Tibial nerve (tissue), 4 donors: ENCODE measurements around the gene CDV3. TPM values are rescaled to one million over a fixed set of nuclear protein-coding genes. Genes with fewer than 3 reads are reported as not detected.
A peak's percentile ranks its signal among the peaks of the same experiment; 100 is the strongest.

Experiments
- DNase-seq, 2 donors: peaks; one replicate each; pipeline ENCODE4 v3.0.0-alpha.2; 2019; ENCODE audit warnings: low spot score in 2 of 2
- H3K27ac ChIP-seq, 4 donors: fragments of 200-600 bp; sonication (generic) in 3 of 4; one replicate each; pipeline ENCODE4 v1.5.1; 2017 to 2019; ENCODE audit warnings: mild to moderate bottlenecking in 1 of 4
- H3K27me3 ChIP-seq, 2 donors: fragments of 200-600 bp; sonication (generic) in 1 of 2; one replicate each; pipeline versions ENCODE4 v1.5.1 to v1.6.0; 2017 to 2019
- H3K36me3 ChIP-seq, 3 donors: fragments of 200-600 bp; sonication (generic); one replicate each; pipeline ENCODE4 v1.5.1; 2018 to 2019
- H3K4me1 ChIP-seq, 4 donors: fragments of 200-600 bp; sonication (generic) in 3 of 4; one replicate each; pipeline ENCODE4 v1.5.1; 2017 to 2019
- H3K4me3 ChIP-seq, 4 donors: fragments of 200-600 bp; sonication (generic) in 3 of 4; one replicate each; pipeline ENCODE4 v1.5.1; 2017 to 2019; ENCODE audit warnings: mild to moderate bottlenecking in 1 of 4, moderate library complexity in 1 of 4
- H3K9me3 ChIP-seq, 4 donors: fragments of 200-600 bp; sonication (generic) in 3 of 4; one replicate each; pipeline ENCODE4 v1.5.1; 2017 to 2019
- EP300 ChIP-seq, 2 donors: sonication (generic); formaldehyde crosslinking; IDR thresholded peaks; one replicate each; pipeline ENCODE4 v1.6.1; 2017; ENCODE audit warnings: antibody characterized with exemption in 2 of 2, mild to moderate bottlenecking in 1 of 2
- POLR2A ChIP-seq, 2 donors: fragments of 450-650 bp; IDR thresholded peaks; one replicate each; pipeline ENCODE4 v1.6.1; 2017; ENCODE audit warnings: antibody characterized with exemption in 2 of 2, mild to moderate bottlenecking in 2 of 2, moderate library complexity in 2 of 2
- WGBS, 2 donors: methylation state at CpG; one replicate each; pipeline ENCODE4 v1.1.5; 2018; 5-methylcytosine and 5-hydroxymethylcytosine counted together
- total RNA-seq, 4 donors: library from RNA; depleted of rRNA; stranded (reverse); fragments of >200 nt; gene quantifications; one replicate each; pipeline ENCODE4 v1.1.0, GENCODE V29; 2016
- TF ChIP-seq, protein P1 (sequence below), 5 experiments: fragments of 200-600 bp in 3 of 5; fragments of 450-650 bp in 2 of 5; sonication (generic) in 3 of 5; IDR thresholded peaks; one replicate each; pipeline ENCODE4 v1.5.1; 2016 to 2019; ENCODE audit warnings: antibody characterized with exemption in 5 of 5, mild to moderate bottlenecking in 3 of 5, moderate library complexity in 2 of 5

Gene CDV3
- total RNA-seq, 4 donors from 2014 or later: 86.0 to 115 (median 105) TPM

- peaks cover 0 to 35% (median 7%) of the 10 kb centered on the region in 4 donors for H3K4me1 ChIP-seq
- H3K27ac ChIP-seq: peak overlapping the region in 2 of 4 donors; percentile 63 to 78
- no peak for TF ChIP-seq POLR2A (IDR thresholded peaks at IDR 0.05)
- no peak for TF ChIP-seq EP300 (IDR thresholded peaks at IDR 0.05)
- TF ChIP-seq, protein P1, sequence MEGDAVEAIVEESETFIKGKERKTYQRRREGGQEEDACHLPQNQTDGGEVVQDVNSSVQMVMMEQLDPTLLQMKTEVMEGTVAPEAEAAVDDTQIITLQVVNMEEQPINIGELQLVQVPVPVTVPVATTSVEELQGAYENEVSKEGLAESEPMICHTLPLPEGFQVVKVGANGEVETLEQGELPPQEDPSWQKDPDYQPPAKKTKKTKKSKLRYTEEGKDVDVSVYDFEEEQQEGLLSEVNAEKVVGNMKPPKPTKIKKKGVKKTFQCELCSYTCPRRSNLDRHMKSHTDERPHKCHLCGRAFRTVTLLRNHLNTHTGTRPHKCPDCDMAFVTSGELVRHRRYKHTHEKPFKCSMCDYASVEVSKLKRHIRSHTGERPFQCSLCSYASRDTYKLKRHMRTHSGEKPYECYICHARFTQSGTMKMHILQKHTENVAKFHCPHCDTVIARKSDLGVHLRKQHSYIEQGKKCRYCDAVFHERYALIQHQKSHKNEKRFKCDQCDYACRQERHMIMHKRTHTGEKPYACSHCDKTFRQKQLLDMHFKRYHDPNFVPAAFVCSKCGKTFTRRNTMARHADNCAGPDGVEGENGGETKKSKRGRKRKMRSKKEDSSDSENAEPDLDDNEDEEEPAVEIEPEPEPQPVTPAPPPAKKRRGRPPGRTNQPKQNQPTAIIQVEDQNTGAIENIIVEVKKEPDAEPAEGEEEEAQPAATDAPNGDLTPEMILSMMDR (IDR thresholded peaks at IDR 0.05): no peak
- no peaks in the 10 kb centered on the region for H3K9me3 ChIP-seq
- no peak for DNase-seq
- no peaks in the 10 kb centered on the region for H3K27me3 ChIP-seq
- 52 to 62% methylated on average over 8 of the region's 8 CpGs for WGBS, 2 donors
- H3K36me3 ChIP-seq: no peaks in the 10 kb centered on the region
- H3K4me3 ChIP-seq: no peak overlapping the region
Observed at GRCh38 chr3:133568294-133569014, 5.0 kb upstream of the CDV3 start.

- H3K4me3 ChIP-seq: no peak overlapping the region
- TF ChIP-seq EP300 (IDR thresholded peaks at IDR 0.05): peak in 1 of 2 donors; percentile 19
- TF ChIP-seq POLR2A (IDR thresholded peaks at IDR 0.05): no peak
- WGBS, 2 donors: 72 to 84% methylated on average over 5 of the region's 5 CpGs
- DNase-seq: no peak
- no peaks in the 10 kb centered on the region for H3K36me3 ChIP-seq
- no peaks in the 10 kb centered on the region for H3K27me3 ChIP-seq
- no peaks in the 10 kb centered on the region for H3K9me3 ChIP-seq
- H3K4me1 ChIP-seq: peaks cover 0 to 40% (median 13%) of the 10 kb centered on the region in 4 donors
- H3K27ac ChIP-seq: peak overlapping the region in 2 of 4 donors; percentile 63 to 78
Observed at GRCh38 chr3:133570139-133570936, 3.1 kb upstream of the CDV3 start.

- WGBS, 2 donors: 53 to 72% methylated on average over 2 of the region's 2 CpGs
- DNase-seq: no peak
- Histone ChIP-seq H3K27me3 (no peaks in the 10 kb centered on the region), H3K27ac (peak overlapping the region in 2 of 4 donors; percentile 43 to 78), H3K36me3 (no peaks in the 10 kb centered on the region), H3K4me1 (peaks cover 0 to 46% (median 19%) of the 10 kb centered on the region in 4 donors), H3K4me3 (no peak overlapping the region), H3K9me3 (no peaks in the 10 kb centered on the region)
- TF ChIP-seq POLR2A (IDR thresholded peaks at IDR 0.05): no peak
- TF ChIP-seq, protein P1 (IDR thresholded peaks at IDR 0.05): no peak
- no peak for TF ChIP-seq EP300 (IDR thresholded peaks at IDR 0.05)
Observed at GRCh38 chr3:133570937-133571320, 2.6 kb upstream of the CDV3 start.

DNA sequence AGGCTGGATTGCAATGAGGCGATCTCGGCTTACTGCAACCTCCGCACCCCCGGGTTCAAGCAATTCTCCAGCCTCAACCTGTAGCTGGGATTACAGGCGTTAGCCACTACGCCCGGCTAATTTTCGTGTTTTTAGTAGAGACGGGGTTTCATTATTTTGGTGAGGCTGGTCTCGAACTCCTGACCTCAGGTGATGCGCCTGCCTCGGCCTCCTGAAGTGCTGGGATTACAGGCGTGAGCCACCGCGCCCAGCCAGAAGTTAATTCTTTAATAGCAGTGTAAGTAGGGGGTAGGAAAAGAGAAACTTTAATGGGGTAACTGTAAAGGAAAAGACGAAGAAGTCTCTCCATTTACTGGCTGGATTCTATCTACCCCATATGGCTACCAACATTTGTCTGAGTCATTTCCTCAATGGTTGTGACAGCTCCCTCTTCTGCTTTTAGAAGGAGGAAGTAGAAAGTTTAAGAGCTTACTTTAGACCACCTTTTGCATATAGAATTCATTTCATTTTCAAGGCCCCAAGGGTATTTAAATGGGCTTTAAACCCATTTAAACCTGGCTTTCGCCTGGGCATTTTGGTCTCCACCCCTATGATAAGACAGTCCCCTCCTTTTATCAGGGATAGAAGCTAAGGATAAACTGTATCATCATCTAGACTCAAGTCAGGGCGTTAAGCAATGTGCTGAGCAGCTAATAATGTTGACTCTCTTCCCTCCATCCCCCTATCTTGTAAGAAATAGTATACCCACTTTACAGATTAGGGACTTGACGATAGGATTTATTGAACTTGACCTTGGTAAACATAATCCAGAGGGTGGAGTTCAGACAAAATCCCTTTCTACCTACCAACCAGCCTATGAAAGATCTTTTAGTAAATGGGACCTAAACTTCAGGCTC, 1.1 kb upstream of the CDV3 start:
- TF ChIP-seq EP300 (IDR thresholded peaks at IDR 0.05) (no peak), POLR2A (IDR thresholded peaks at IDR 0.05) (no peak)
- TF ChIP-seq, protein P1 (IDR thresholded peaks at IDR 0.05): no peak
- Histone ChIP-seq H3K27ac (peak overlapping the region; percentile 75 to 93 (median 90)), H3K4me1 (peaks cover 0 to 61% (median 29%) of the 10 kb centered on the region in 4 donors), H3K4me3 (peak overlapping the region; percentile 20 to 50 (median 28)), H3K27me3 (no peaks in the 10 kb centered on the region), H3K36me3 (peaks cover 0 to 6% (median 2%) of the 10 kb centered on the region in 3 donors), H3K9me3 (no peaks in the 10 kb centered on the region)
- WGBS, 2 donors: 80 to 84% methylated on average over 19 of the region's 19 CpGs
- DNase-seq: no peak

GRCh38 chr3:133573054-133573628, 345 bp upstream of the CDV3 start:
- DNase-seq: peak; percentile 100
- H3K27ac ChIP-seq: peak overlapping the region; percentile 93 to 98 (median 96)
- 0 to 1% methylated on average over 32 to 33 of the region's 33 CpGs for WGBS, 2 donors
- peaks cover 0 to 67% (median 35%) of the 10 kb centered on the region in 4 donors for H3K4me1 ChIP-seq
- H3K36me3 ChIP-seq: peaks cover 0 to 9% (median 6%) of the 10 kb centered on the region in 3 donors
- no peaks in the 10 kb centered on the region for H3K9me3 ChIP-seq
- TF ChIP-seq EP300 (IDR thresholded peaks at IDR 0.05) (peak; percentile 14 to 33), POLR2A (IDR thresholded peaks at IDR 0.05) (peak; percentile 48 to 72)
- TF ChIP-seq, protein P1 (IDR thresholded peaks at IDR 0.05): peak in 4 of 5 experiments; percentile 7 to 41 (median 23)
- no peaks in the 10 kb centered on the region for H3K27me3 ChIP-seq
- peak overlapping the region; percentile 48 to 84 (median 74) for H3K4me3 ChIP-seq
